Endothelial cell of umbilical vein (primary cell): ENCODE data around the gene STPG3. TPM values are rescaled to one million over a fixed set of nuclear protein-coding genes. Genes with fewer than 3 reads are reported as not detected.
"Not testable (repeated sequence)": the region's sequence is repeated elsewhere in the genome, so short reads cannot be mapped to it uniquely, and the experiment has no call there.

Experiments used
- BruUV-seq: library from RNA; stranded (reverse); fragments of 400-500 nt; replicated peaks from 2 replicates; lab custom pipeline; 2021; lab: Mats Ljungman, UMichigan
- CTCF ChIA-PET: fragments of 300-600, 350-600 bp; sonication (Branson Sonifier 250); formaldehyde crosslinking; loops from one replicate; lab custom pipeline; 2021; ENCODE audit warnings: antibody characterized with exemption, inconsistent platforms; lab: Charles Lee
- POLR2A ChIA-PET: fragments of 300-600, 350-600 bp; sonication (Branson Sonifier 250); formaldehyde crosslinking; loops from one replicate; lab custom pipeline; 2021; ENCODE audit warnings: antibody characterized with exemption, inconsistent platforms; lab: Charles Lee
- DNase-seq: peaks from one replicate; pipeline ENCODE4 v3.0.0-alpha.2; 2011; ENCODE audit warnings: low read depth, low spot score
- FAIRE-seq: peaks from 2 replicates; lab custom pipeline; 2011; peaks lifted over from hg19 to GRCh38; lab: Jason Lieb, UNC
- H2AFZ ChIP-seq: 2 replicates; pipeline ENCODE4 v1.6.0; 2012; ENCODE audit warnings: low read depth, low read length, control low read depth, inconsistent platforms
- H3K27ac ChIP-seq: 2 replicates; pipeline ENCODE4 v1.5.1; 2011; ENCODE audit warnings: low read depth, mild to moderate bottlenecking, control low read depth, low read length, moderate library complexity; ENCODE audit not compliant: insufficient read depth
- H3K27me3 ChIP-seq, 2 experiments: 2 replicates each; pipeline versions ENCODE4 v1.6.0 to v1.6.1; 2011; ENCODE audit warnings: low read length in 2 of 2, mixed read lengths in 1 of 2; ENCODE audit not compliant: control insufficient read depth in 2 of 2, insufficient read depth in 2 of 2
- H3K36me3 ChIP-seq, 2 experiments: 2 replicates in 1 of 2; 3 replicates in 1 of 2; pipeline ENCODE4 v1.5.1; 2011; ENCODE audit warnings: low read length in 2 of 2, mild to moderate bottlenecking in 1 of 2, moderate library complexity in 1 of 2; ENCODE audit not compliant: control insufficient read depth in 2 of 2, insufficient read depth in 2 of 2; ENCODE audit errors: extremely low read depth in 1 of 2
- H3K4me1 ChIP-seq: 3 replicates; pipeline ENCODE4 v1.5.1; 2011; ENCODE audit warnings: mild to moderate bottlenecking, low read length; ENCODE audit not compliant: control insufficient read depth, insufficient read depth; ENCODE audit errors: extremely low read depth
- H3K4me2 ChIP-seq: 2 replicates; pipeline ENCODE4 v1.6.1; 2011; ENCODE audit warnings: low read length, control low read depth, mixed read lengths; ENCODE audit not compliant: insufficient read depth
- H3K4me3 ChIP-seq, 3 experiments: fragments of 200-600 bp in 1 of 3; sonication (generic), shearing (Covaris generic) in 1 of 3; replicated peaks in 1 of 3; 2 replicates each; pipeline ENCODE4 v1.5.1; 2011 to 2016; ENCODE audit warnings: control low read depth in 3 of 3, low read length in 3 of 3, mild to moderate bottlenecking in 2 of 3, inconsistent platforms in 1 of 3, low read depth in 1 of 3, moderate library complexity in 1 of 3; ENCODE audit not compliant: insufficient read depth in 1 of 3
- H3K79me2 ChIP-seq: 2 replicates; pipeline ENCODE4 v1.6.0; 2012; ENCODE audit warnings: low read length, inconsistent platforms; ENCODE audit not compliant: control insufficient read depth, insufficient read depth
- H3K9ac ChIP-seq: replicated peaks from 2 replicates; pipeline ENCODE3; 2011; ENCODE audit warnings: low read length, control low read depth; ENCODE audit not compliant: insufficient read depth; ENCODE audit errors: extremely low read depth
- H3K9me1 ChIP-seq: replicated peaks from 3 replicates; pipeline ENCODE4 v1.6.0; 2011; ENCODE audit warnings: mild to moderate bottlenecking, low read length; ENCODE audit not compliant: control insufficient read depth, insufficient read depth; ENCODE audit errors: extremely low read depth
- H3K9me3 ChIP-seq: replicated peaks from 2 replicates; pipeline ENCODE4 v1.5.1; 2012; ENCODE audit warnings: low read length, inconsistent platforms; ENCODE audit not compliant: control insufficient read depth, insufficient read depth
- H4K20me1 ChIP-seq: replicated peaks from 2 replicates; pipeline ENCODE3; 2011; ENCODE audit warnings: mild to moderate bottlenecking, low read length; ENCODE audit not compliant: control insufficient read depth, insufficient read depth; ENCODE audit errors: extremely low read depth
- CTCF ChIP-seq, 2 donors: IDR thresholded peaks; 1 replicate in 1 of 2; 2 replicates in 1 of 2; pipeline ENCODE4 v1.5.1; 2011; ENCODE audit warnings: low read length in 2 of 2, mild to moderate bottlenecking in 2 of 2, moderate library complexity in 2 of 2, control low read depth in 1 of 2, inconsistent platforms in 1 of 2, low read depth in 1 of 2; ENCODE audit not compliant: insufficient read depth in 1 of 2; ENCODE audit errors: extremely low read depth in 1 of 2
- EZH2 ChIP-seq: IDR thresholded peaks from 2 replicates; pipeline ENCODE4 v1.6.1; 2012; ENCODE audit warnings: borderline replicate concordance, low read depth, mild to moderate bottlenecking, moderate library complexity, low read length, inconsistent platforms; ENCODE audit not compliant: severe bottlenecking
- FOS ChIP-seq: IDR thresholded peaks from 2 replicates; pipeline ENCODE4 v1.6.1; 2011; ENCODE audit warnings: mild to moderate bottlenecking, low read length, moderate library complexity, borderline replicate concordance; ENCODE audit not compliant: insufficient read depth
- GATA2 ChIP-seq: IDR thresholded peaks from 2 replicates; pipeline ENCODE4 v1.7.0; 2011; ENCODE audit warnings: low read depth, mild to moderate bottlenecking, moderate library complexity, mixed read lengths, low read length; ENCODE audit not compliant: insufficient read length, insufficient read depth
- JUN ChIP-seq: IDR thresholded peaks from 2 replicates; pipeline ENCODE4 v1.6.1; 2011; ENCODE audit warnings: borderline replicate concordance, low read depth; ENCODE audit not compliant: insufficient read length, insufficient read depth
- MAX ChIP-seq: IDR thresholded peaks from 2 replicates; pipeline ENCODE4 v1.6.1; 2011; ENCODE audit not compliant: insufficient read depth, insufficient read length
- MYC ChIP-seq: IDR thresholded peaks from one replicate; pipeline ENCODE4 v1.6.1; 2011; ENCODE audit warnings: mild to moderate bottlenecking, low read depth, low read length
- POLR2A ChIP-seq: IDR thresholded peaks from 2 replicates; pipeline ENCODE4 v1.6.1; 2012; ENCODE audit warnings: low read depth, mild to moderate bottlenecking, control low read depth, low read length
- POLR2AphosphoS5 ChIP-seq: IDR thresholded peaks from 2 replicates; pipeline ENCODE4 v1.6.1; 2012; ENCODE audit warnings: low read depth, mild to moderate bottlenecking, control low read depth, low read length, moderate library complexity; ENCODE audit not compliant: insufficient read depth
- dilution Hi-C: fragments of 300-500 bp; cut with MboI; formaldehyde crosslinking; loops from one replicate; pipeline ENCODE4 v1.15.0; 2019; ENCODE audit warnings: low sequenced_read_pairs; ENCODE audit not compliant: extremely low pct_ligation_motif_present
- intact Hi-C: fragments of 100-400 bp; cut with micrococcal nuclease; formaldehyde crosslinking; loops from one replicate; pipeline ENCODE4 v1.10.0; 2022
- polyA plus RNA-seq, 4 experiments: library from polyadenylated mRNA; depleted of rRNA in 3 of 4; stranded (reverse) in 3 of 4; unstranded in 1 of 4; fragments of >200 nt; gene quantifications; 2 replicates each; pipeline versions ENCODE4 v1.2.1 to v1.2.3, GENCODE V29; 2011 to 2012; ENCODE audit warnings: missing spikeins in 1 of 4
- total RNA-seq: library from RNA; stranded (reverse); gene quantifications from 2 replicates; pipeline ENCODE4 v1.2.3, GENCODE V29; 2021

STPG3 gene
- total and polyA plus RNA-seq, 2 donors (not counting 3 experiments of a cell fraction or from before 2014, with no cell fraction given): not detected

- H2AFZ ChIP-seq: no peak overlapping the region
- H3K4me3 ChIP-seq: no peak overlapping the region
- no peak overlapping the region for H3K9ac ChIP-seq
- intact Hi-C loops (loop anchor here (2.0 to 5.0 kb wide), 2 partner anchors 15 to 451 kb away; partner anchors contain the start of gene RNF208), dilution Hi-C loops (no loop called here)
- H3K4me1 ChIP-seq: peaks cover 9% of the 10 kb centered on the region
- peaks cover 20% of the 10 kb centered on the region for H3K79me2 ChIP-seq
- ChIA-PET CTCF (interaction anchor here (1.0 to 2.5 kb wide), 6 partner anchors 13 to 209 kb away, joined by 3 to 63 read pairs (median 10); partner anchors contain the start of genes CYSRT1, NDOR1, NELFB and RNF208), POLR2A (no interaction called here)
- FAIRE-seq (no peak), DNase-seq (no peak)
- no peaks in the 10 kb centered on the region for H3K9me1 ChIP-seq
- H3K27me3 ChIP-seq: no peaks in the 10 kb centered on the region
- no TSS peak for BruUV-seq
- H3K9me3 ChIP-seq: no peaks in the 10 kb centered on the region
- TF ChIP-seq EZH2 (no peak), MYC (no peak), FOS (no peak), GATA2 (no peak), POLR2A (no peak), POLR2AphosphoS5 (no peak), CTCF (IDR thresholded peaks at IDR 0.05; ENCODE audit: extremely low read depth in 1 of 2, insufficient read depth in 1 of 2, low read depth in 1 of 2, low read length in 2 of 2) (no peak), MAX (no peak), JUN (no peak)
- H3K27ac ChIP-seq: no peak overlapping the region
- no peak overlapping the region for H3K4me2 ChIP-seq
- H4K20me1 ChIP-seq: no peaks in the 10 kb centered on the region
- peaks cover 5 to 7% of the 10 kb centered on the region in 2 experiments for H3K36me3 ChIP-seq
Observed at GRCh38 chr9:137237759-137238726, 13.0 kb upstream of the STPG3 start.

- peak overlapping the region; percentile 62 for H3K9ac ChIP-seq
- peaks cover 6 to 16% of the 10 kb centered on the region in 2 experiments for H3K36me3 ChIP-seq
- H3K4me1 ChIP-seq: peaks cover 13% of the 10 kb centered on the region
- H3K9me3 ChIP-seq, dilution Hi-C loops, H4K20me1 ChIP-seq, H3K9me1 ChIP-seq, FAIRE-seq, H2AFZ ChIP-seq, H3K27me3 ChIP-seq, DNase-seq: not testable (repeated sequence)
- peak overlapping the region; percentile 71 for H3K27ac ChIP-seq
- H3K4me2 ChIP-seq: peak overlapping the region; percentile 71
- CTCF ChIA-PET: interaction anchor here (1.1 to 2.1 kb wide), 7 partner anchors 12 to 193 kb away, joined by 3 to 7 read pairs (median 4); partner anchors contain the start of genes DPP7, NELFB, NRARP and RNF224
- peak overlapping the region; percentile 51 to 76 (median 65) for H3K4me3 ChIP-seq
- intact Hi-C loops: loop anchor here (1.0 to 5.0 kb wide), 3 partner anchors 16 to 452 kb away; partner anchors contain the start of genes NELFB and TPRN
- H3K79me2 ChIP-seq: peaks cover 25% of the 10 kb centered on the region
- POLR2A ChIA-PET: interaction anchor here (0.5 to 5.0 kb wide), 8 partner anchors 13 to 248 kb away, joined by 4 to 66 read pairs (median 8); partner anchors contain the start of genes ANAPC2, MAN1B1, NELFB and PAXX
- TSS peak; percentile 19 for BruUV-seq
Observed at GRCh38 chr9:137239541-137240200, 11.4 kb upstream of the STPG3 start.
